IgD-negative memory B cell (primary cell): Measurements from ENCODE around the gene KIRREL3. TPM values are rescaled to one million over a fixed set of nuclear protein-coding genes. Genes with fewer than 3 reads are reported as not detected.

ENCODE experiments used
- H3K27ac Mint-ChIP-seq, 3 donors: one replicate each; pipeline ENCODE4 v1.8.0; 2020 to 2022; ENCODE audit warnings: mild to moderate bottlenecking in 3 of 3, mixed read lengths in 3 of 3, moderate library complexity in 1 of 3
- H3K27me3 Mint-ChIP-seq: one replicate; pipeline ENCODE4 v1.8.0; 2021; ENCODE audit warnings: mixed read lengths
- H3K36me3 Mint-ChIP-seq: one replicate; pipeline ENCODE4 v1.8.0; 2020; ENCODE audit warnings: mild to moderate bottlenecking, mixed read lengths
- H3K4me1 Mint-ChIP-seq, 3 donors: one replicate each; pipeline ENCODE4 v1.8.0; 2020 to 2022; ENCODE audit warnings: mixed read lengths in 3 of 3, mild to moderate bottlenecking in 1 of 3
- H3K4me3 Mint-ChIP-seq, 4 donors: one replicate each; pipeline ENCODE4 v1.8.0; 2020 to 2022; ENCODE audit warnings: mild to moderate bottlenecking in 4 of 4, mixed read lengths in 4 of 4, moderate library complexity in 3 of 4
- H3K9me3 Mint-ChIP-seq, 3 donors: one replicate each; pipeline ENCODE4 v1.8.0; 2020 to 2021; ENCODE audit warnings: mixed read lengths in 3 of 3, mild to moderate bottlenecking in 1 of 3
- polyA plus RNA-seq: library from polyadenylated mRNA; unstranded; fragments of 300-500 nt; fragmentation: Illumina TruSeq; gene quantifications from one replicate; pipeline ENCODE4 v1.2.3, GENCODE V29; 2021

The KIRREL3 gene
- polyA plus RNA-seq, 1 donor from 2014 or later = not detected

- H3K4me3 Mint-ChIP-seq = peak overlapping the region in 1 of 4 donors; percentile 63
- peaks cover 0 to under 1% (median 0%) of the 10 kb centered on the region in 3 donors for H3K9me3 Mint-ChIP-seq
- H3K36me3 Mint-ChIP-seq = peaks cover 2% of the 10 kb centered on the region
- no peak overlapping the region for H3K27ac Mint-ChIP-seq
- H3K4me1 Mint-ChIP-seq = peaks cover 9 to 18% (median 12%) of the 10 kb centered on the region in 3 donors
- peaks cover 4% of the 10 kb centered on the region for H3K27me3 Mint-ChIP-seq
Observed at GRCh38 chr11:126420698-126421256, 579.8 kb downstream of the KIRREL3 start.

GRCh38 chr11:126419801-126420697 lies 580.5 kb downstream of the KIRREL3 start:
- no peak overlapping the region for H3K27ac Mint-ChIP-seq
- peak overlapping the region in 1 of 4 donors; percentile 67 for H3K4me3 Mint-ChIP-seq
- H3K27me3 Mint-ChIP-seq = peaks cover 4% of the 10 kb centered on the region
- H3K9me3 Mint-ChIP-seq = no peaks in the 10 kb centered on the region
- H3K36me3 Mint-ChIP-seq = peaks cover 2% of the 10 kb centered on the region
- H3K4me1 Mint-ChIP-seq = peaks cover 9 to 18% (median 13%) of the 10 kb centered on the region in 3 donors

- no peaks in the 10 kb centered on the region for H3K36me3 Mint-ChIP-seq
- H3K4me1 Mint-ChIP-seq = peaks cover 9 to 18% (median 13%) of the 10 kb centered on the region in 3 donors
- no peaks in the 10 kb centered on the region for H3K9me3 Mint-ChIP-seq
- H3K27ac Mint-ChIP-seq = peak overlapping the region in 1 of 3 donors; percentile 88
- H3K4me3 Mint-ChIP-seq = no peak overlapping the region
- H3K27me3 Mint-ChIP-seq = peaks cover 4% of the 10 kb centered on the region
Observed at GRCh38 chr11:126418887-126419286, 581.7 kb downstream of the KIRREL3 start.

GRCh38 chr11:126417091-126417862 lies 583.3 kb downstream of the KIRREL3 start:
- peaks cover 9 to 18% (median 13%) of the 10 kb centered on the region in 3 donors for H3K4me1 Mint-ChIP-seq
- H3K4me3 Mint-ChIP-seq = peak overlapping the region in 1 of 4 donors; percentile 33
- peaks cover 2% of the 10 kb centered on the region for H3K27me3 Mint-ChIP-seq
- H3K36me3 Mint-ChIP-seq = no peaks in the 10 kb centered on the region
- H3K27ac Mint-ChIP-seq = peak overlapping the region in 1 of 3 donors; percentile 31
- H3K9me3 Mint-ChIP-seq = no peaks in the 10 kb centered on the region

GRCh38 chr11:126416542-126417090 lies 584.0 kb downstream of the KIRREL3 start:
- Mint-ChIP-seq H3K4me3 (peak overlapping the region in 3 of 4 donors; percentile 55 to 87 (median 83)), H3K36me3 (no peaks in the 10 kb centered on the region), H3K27me3 (peaks cover 2% of the 10 kb centered on the region), H3K9me3 (no peaks in the 10 kb centered on the region), H3K4me1 (peaks cover 9 to 18% (median 16%) of the 10 kb centered on the region in 3 donors), H3K27ac (peak overlapping the region in 1 of 3 donors; percentile 31)

- Mint-ChIP-seq H3K9me3 (no peaks in the 10 kb centered on the region), H3K36me3 (peaks cover under 1% of the 10 kb centered on the region), H3K27ac (no peak overlapping the region), H3K4me1 (peaks cover 9 to 16% (median 15%) of the 10 kb centered on the region in 3 donors), H3K4me3 (peak overlapping the region in 2 of 4 donors; percentile 39 to 83), H3K27me3 (peaks cover 2% of the 10 kb centered on the region)
Observed at GRCh38 chr11:126415669-126416420, 584.7 kb downstream of the KIRREL3 start.

GRCh38 chr11:126415128-126415527 lies 585.4 kb downstream of the KIRREL3 start:
- H3K27ac Mint-ChIP-seq = no peak overlapping the region

GRCh38 chr11:126414615-126415014 lies 586.0 kb downstream of the KIRREL3 start:
- Mint-ChIP-seq H3K4me3 (peak overlapping the region in 1 of 4 donors; percentile 65), H3K9me3 (no peaks in the 10 kb centered on the region), H3K27ac (no peak overlapping the region), H3K27me3 (peaks cover 2% of the 10 kb centered on the region), H3K4me1 (peaks cover 0 to 9% (median 5%) of the 10 kb centered on the region in 3 donors), H3K36me3 (peaks cover 2% of the 10 kb centered on the region)

More at GRCh38 chr11:126415128-126415527, 585.4 kb downstream of the KIRREL3 start:
- Mint-ChIP-seq H3K4me1 (peaks cover 4 to 13% (median 9%) of the 10 kb centered on the region in 3 donors), H3K36me3 (peaks cover 1% of the 10 kb centered on the region), H3K4me3 (peak overlapping the region in 1 of 4 donors; percentile 65), H3K9me3 (no peaks in the 10 kb centered on the region), H3K27me3 (peaks cover 2% of the 10 kb centered on the region)

GRCh38 chr11:126413843-126414405 lies 586.6 kb downstream of the KIRREL3 start:
- Mint-ChIP-seq H3K27ac (no peak overlapping the region), H3K27me3 (peaks cover 2% of the 10 kb centered on the region), H3K4me1 (peaks cover 0 to 8% (median 5%) of the 10 kb centered on the region in 3 donors), H3K4me3 (no peak overlapping the region), H3K9me3 (no peaks in the 10 kb centered on the region), H3K36me3 (peaks cover 4% of the 10 kb centered on the region)

- Mint-ChIP-seq H3K4me3 (no peak overlapping the region), H3K27me3 (peaks cover 2% of the 10 kb centered on the region), H3K9me3 (no peaks in the 10 kb centered on the region), H3K27ac (no peak overlapping the region), H3K36me3 (peaks cover 4% of the 10 kb centered on the region), H3K4me1 (peaks cover 0 to 8% (median 5%) of the 10 kb centered on the region in 3 donors)
Observed at GRCh38 chr11:126413426-126413825, 587.1 kb downstream of the KIRREL3 start.

GRCh38 chr11:126411971-126412381 lies 588.6 kb downstream of the KIRREL3 start:
- H3K4me3 Mint-ChIP-seq = no peak overlapping the region
- H3K36me3 Mint-ChIP-seq = peaks cover 4% of the 10 kb centered on the region
- H3K4me1 Mint-ChIP-seq = peaks cover 0 to 8% (median 5%) of the 10 kb centered on the region in 3 donors

GRCh38 chr11:126410649-126411048 lies 589.9 kb downstream of the KIRREL3 start:
- H3K27me3 Mint-ChIP-seq = no peaks in the 10 kb centered on the region
- no peak overlapping the region for H3K4me3 Mint-ChIP-seq
- peaks cover 0 to 3% (median 0%) of the 10 kb centered on the region in 3 donors for H3K4me1 Mint-ChIP-seq
- no peak overlapping the region for H3K27ac Mint-ChIP-seq
- no peaks in the 10 kb centered on the region for H3K9me3 Mint-ChIP-seq
- peaks cover 4% of the 10 kb centered on the region for H3K36me3 Mint-ChIP-seq

More at GRCh38 chr11:126411971-126412381, 588.6 kb downstream of the KIRREL3 start:
- H3K9me3 Mint-ChIP-seq = no peaks in the 10 kb centered on the region
- H3K27me3 Mint-ChIP-seq = peaks cover 2% of the 10 kb centered on the region
- no peak overlapping the region for H3K27ac Mint-ChIP-seq

GRCh38 chr11:126409620-126409985 lies 591.0 kb downstream of the KIRREL3 start:
- Mint-ChIP-seq H3K27ac (no peak overlapping the region), H3K27me3 (no peaks in the 10 kb centered on the region), H3K36me3 (peaks cover 4% of the 10 kb centered on the region), H3K4me3 (no peak overlapping the region), H3K4me1 (peaks cover 0 to 3% (median 0%) of the 10 kb centered on the region in 3 donors), H3K9me3 (no peaks in the 10 kb centered on the region)
